ENCODE results near the gene TIAM1.

DNA sequence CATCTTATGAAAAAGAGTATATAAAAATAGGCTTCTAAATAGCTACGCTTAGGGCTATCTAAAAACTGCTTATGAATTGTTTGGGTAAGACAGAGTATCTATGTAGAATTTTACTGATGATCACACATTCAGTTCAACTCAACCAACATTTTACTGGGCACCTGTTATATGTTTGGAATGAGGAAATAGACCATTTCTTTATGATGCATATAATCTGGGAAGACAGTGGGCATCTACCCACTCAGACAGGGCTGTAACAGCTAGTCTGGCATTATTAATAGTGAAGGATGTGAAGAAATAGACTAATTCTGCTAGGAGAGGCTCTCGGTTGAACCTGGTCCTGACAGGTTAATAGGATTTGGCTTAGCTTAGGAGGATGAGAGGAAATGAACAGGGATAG lies 56.9 kb downstream of the TIAM1 start:
- TF ChIP-seq EZH2 (IDR thresholded peaks at IDR 0.05; ENCODE audit: low read depth, low read length, severe bottlenecking) (no peak), BACH1 (IDR thresholded peaks at IDR 0.05; ENCODE audit: low read length) (no peak), SIN3A (conservative IDR thresholded peaks at IDR 0.05 in 1 of 2, IDR thresholded peaks at IDR 0.05 in 1 of 2; ENCODE audit: low read depth in 1 of 2, low read length in 2 of 2) (no peak), POLR2A (IDR thresholded peaks at IDR 0.05; ENCODE audit: control extremely low read depth in 1 of 2, low read depth in 2 of 2, low read length in 2 of 2) (no peak), EP300 (IDR thresholded peaks at IDR 0.05; ENCODE audit: borderline replicate concordance in 1 of 2, low read depth in 2 of 2, low read length in 2 of 2) (no peak), CHD1 (IDR thresholded peaks at IDR 0.05; ENCODE audit: low read depth, low read length) (no peak), RNF2 (IDR thresholded peaks at IDR 0.05; ENCODE audit: borderline replicate concordance, low read depth, low read length, missing control alignments, poor library complexity, severe bottlenecking) (no peak), RFX5 (IDR thresholded peaks at IDR 0.05; ENCODE audit: borderline replicate concordance, low read depth, low read length) (no peak), CEBPB (IDR thresholded peaks at IDR 0.05; ENCODE audit: low read depth, low read length) (no peak), POLR2AphosphoS5 (IDR thresholded peaks at IDR 0.05; ENCODE audit: low read depth, low read length) (no peak), SP1 (IDR thresholded peaks at IDR 0.05; ENCODE audit: low read depth, low read length) (no peak)
- TF ChIP-seq, protein P1, sequence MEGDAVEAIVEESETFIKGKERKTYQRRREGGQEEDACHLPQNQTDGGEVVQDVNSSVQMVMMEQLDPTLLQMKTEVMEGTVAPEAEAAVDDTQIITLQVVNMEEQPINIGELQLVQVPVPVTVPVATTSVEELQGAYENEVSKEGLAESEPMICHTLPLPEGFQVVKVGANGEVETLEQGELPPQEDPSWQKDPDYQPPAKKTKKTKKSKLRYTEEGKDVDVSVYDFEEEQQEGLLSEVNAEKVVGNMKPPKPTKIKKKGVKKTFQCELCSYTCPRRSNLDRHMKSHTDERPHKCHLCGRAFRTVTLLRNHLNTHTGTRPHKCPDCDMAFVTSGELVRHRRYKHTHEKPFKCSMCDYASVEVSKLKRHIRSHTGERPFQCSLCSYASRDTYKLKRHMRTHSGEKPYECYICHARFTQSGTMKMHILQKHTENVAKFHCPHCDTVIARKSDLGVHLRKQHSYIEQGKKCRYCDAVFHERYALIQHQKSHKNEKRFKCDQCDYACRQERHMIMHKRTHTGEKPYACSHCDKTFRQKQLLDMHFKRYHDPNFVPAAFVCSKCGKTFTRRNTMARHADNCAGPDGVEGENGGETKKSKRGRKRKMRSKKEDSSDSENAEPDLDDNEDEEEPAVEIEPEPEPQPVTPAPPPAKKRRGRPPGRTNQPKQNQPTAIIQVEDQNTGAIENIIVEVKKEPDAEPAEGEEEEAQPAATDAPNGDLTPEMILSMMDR (IDR thresholded peaks at IDR 0.05; ENCODE audit: control extremely low read depth in 1 of 3, insufficient read depth in 1 of 3, low read depth in 1 of 3, low read length in 3 of 3): no peak
- TF ChIP-seq, protein P2, sequence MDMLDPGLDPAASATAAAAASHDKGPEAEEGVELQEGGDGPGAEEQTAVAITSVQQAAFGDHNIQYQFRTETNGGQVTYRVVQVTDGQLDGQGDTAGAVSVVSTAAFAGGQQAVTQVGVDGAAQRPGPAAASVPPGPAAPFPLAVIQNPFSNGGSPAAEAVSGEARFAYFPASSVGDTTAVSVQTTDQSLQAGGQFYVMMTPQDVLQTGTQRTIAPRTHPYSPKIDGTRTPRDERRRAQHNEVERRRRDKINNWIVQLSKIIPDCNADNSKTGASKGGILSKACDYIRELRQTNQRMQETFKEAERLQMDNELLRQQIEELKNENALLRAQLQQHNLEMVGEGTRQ (IDR thresholded peaks at IDR 0.05; ENCODE audit: low read length): no peak
- TF ChIP-seq, protein P3, sequence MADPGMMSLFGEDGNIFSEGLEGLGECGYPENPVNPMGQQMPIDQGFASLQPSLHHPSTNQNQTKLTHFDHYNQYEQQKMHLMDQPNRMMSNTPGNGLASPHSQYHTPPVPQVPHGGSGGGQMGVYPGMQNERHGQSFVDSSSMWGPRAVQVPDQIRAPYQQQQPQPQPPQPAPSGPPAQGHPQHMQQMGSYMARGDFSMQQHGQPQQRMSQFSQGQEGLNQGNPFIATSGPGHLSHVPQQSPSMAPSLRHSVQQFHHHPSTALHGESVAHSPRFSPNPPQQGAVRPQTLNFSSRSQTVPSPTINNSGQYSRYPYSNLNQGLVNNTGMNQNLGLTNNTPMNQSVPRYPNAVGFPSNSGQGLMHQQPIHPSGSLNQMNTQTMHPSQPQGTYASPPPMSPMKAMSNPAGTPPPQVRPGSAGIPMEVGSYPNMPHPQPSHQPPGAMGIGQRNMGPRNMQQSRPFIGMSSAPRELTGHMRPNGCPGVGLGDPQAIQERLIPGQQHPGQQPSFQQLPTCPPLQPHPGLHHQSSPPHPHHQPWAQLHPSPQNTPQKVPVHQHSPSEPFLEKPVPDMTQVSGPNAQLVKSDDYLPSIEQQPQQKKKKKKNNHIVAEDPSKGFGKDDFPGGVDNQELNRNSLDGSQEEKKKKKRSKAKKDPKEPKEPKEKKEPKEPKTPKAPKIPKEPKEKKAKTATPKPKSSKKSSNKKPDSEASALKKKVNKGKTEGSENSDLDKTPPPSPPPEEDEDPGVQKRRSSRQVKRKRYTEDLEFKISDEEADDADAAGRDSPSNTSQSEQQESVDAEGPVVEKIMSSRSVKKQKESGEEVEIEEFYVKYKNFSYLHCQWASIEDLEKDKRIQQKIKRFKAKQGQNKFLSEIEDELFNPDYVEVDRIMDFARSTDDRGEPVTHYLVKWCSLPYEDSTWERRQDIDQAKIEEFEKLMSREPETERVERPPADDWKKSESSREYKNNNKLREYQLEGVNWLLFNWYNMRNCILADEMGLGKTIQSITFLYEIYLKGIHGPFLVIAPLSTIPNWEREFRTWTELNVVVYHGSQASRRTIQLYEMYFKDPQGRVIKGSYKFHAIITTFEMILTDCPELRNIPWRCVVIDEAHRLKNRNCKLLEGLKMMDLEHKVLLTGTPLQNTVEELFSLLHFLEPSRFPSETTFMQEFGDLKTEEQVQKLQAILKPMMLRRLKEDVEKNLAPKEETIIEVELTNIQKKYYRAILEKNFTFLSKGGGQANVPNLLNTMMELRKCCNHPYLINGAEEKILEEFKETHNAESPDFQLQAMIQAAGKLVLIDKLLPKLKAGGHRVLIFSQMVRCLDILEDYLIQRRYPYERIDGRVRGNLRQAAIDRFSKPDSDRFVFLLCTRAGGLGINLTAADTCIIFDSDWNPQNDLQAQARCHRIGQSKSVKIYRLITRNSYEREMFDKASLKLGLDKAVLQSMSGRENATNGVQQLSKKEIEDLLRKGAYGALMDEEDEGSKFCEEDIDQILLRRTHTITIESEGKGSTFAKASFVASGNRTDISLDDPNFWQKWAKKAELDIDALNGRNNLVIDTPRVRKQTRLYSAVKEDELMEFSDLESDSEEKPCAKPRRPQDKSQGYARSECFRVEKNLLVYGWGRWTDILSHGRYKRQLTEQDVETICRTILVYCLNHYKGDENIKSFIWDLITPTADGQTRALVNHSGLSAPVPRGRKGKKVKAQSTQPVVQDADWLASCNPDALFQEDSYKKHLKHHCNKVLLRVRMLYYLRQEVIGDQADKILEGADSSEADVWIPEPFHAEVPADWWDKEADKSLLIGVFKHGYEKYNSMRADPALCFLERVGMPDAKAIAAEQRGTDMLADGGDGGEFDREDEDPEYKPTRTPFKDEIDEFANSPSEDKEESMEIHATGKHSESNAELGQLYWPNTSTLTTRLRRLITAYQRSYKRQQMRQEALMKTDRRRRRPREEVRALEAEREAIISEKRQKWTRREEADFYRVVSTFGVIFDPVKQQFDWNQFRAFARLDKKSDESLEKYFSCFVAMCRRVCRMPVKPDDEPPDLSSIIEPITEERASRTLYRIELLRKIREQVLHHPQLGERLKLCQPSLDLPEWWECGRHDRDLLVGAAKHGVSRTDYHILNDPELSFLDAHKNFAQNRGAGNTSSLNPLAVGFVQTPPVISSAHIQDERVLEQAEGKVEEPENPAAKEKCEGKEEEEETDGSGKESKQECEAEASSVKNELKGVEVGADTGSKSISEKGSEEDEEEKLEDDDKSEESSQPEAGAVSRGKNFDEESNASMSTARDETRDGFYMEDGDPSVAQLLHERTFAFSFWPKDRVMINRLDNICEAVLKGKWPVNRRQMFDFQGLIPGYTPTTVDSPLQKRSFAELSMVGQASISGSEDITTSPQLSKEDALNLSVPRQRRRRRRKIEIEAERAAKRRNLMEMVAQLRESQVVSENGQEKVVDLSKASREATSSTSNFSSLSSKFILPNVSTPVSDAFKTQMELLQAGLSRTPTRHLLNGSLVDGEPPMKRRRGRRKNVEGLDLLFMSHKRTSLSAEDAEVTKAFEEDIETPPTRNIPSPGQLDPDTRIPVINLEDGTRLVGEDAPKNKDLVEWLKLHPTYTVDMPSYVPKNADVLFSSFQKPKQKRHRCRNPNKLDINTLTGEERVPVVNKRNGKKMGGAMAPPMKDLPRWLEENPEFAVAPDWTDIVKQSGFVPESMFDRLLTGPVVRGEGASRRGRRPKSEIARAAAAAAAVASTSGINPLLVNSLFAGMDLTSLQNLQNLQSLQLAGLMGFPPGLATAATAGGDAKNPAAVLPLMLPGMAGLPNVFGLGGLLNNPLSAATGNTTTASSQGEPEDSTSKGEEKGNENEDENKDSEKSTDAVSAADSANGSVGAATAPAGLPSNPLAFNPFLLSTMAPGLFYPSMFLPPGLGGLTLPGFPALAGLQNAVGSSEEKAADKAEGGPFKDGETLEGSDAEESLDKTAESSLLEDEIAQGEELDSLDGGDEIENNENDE (IDR thresholded peaks at IDR 0.05; ENCODE audit: insufficient replicate concordance, low read length): no peak
